Activated CD4-positive, alpha-beta memory T cell treated with anti-CD3 and anti-CD28 coated beads for 36 hours (primary cell): Measurements from ENCODE around the gene PKP1. TPM values are rescaled to one million over a fixed set of nuclear protein-coding genes. Genes with fewer than 3 reads are reported as not detected.

Source experiments
- CTCF ChIA-PET: fragments of 350-600 bp; sonication (Branson Sonifier 250); formaldehyde crosslinking; loops from one replicate; lab custom pipeline; 2021; ENCODE audit warnings: antibody characterized with exemption, inconsistent platforms; lab: Charles Lee
- POLR2A ChIA-PET: fragments of 350-600 bp; sonication (Branson Sonifier 250); formaldehyde crosslinking; loops from one replicate; lab custom pipeline; 2021; ENCODE audit warnings: antibody characterized with exemption; lab: Charles Lee
- DNase-seq: peaks from one replicate; pipeline ENCODE4 v3.0.0-alpha.2; 2020
- H3K27ac Mint-ChIP-seq: one replicate; pipeline ENCODE4 v1.8.0; 2021; ENCODE audit warnings: mixed read lengths
- H3K27me3 Mint-ChIP-seq: one replicate; pipeline ENCODE4 v1.8.0; 2021; ENCODE audit warnings: mixed read lengths
- H3K36me3 Mint-ChIP-seq: one replicate; pipeline ENCODE4 v1.8.0; 2021; ENCODE audit warnings: mixed read lengths
- H3K4me1 Mint-ChIP-seq: one replicate; pipeline ENCODE4 v1.8.0; 2021; ENCODE audit warnings: low read depth, mixed read lengths
- H3K4me3 Mint-ChIP-seq: one replicate; pipeline ENCODE4 v1.8.0; 2021; ENCODE audit warnings: mild to moderate bottlenecking, mixed read lengths
- H3K9me3 Mint-ChIP-seq: one replicate; pipeline ENCODE4 v1.8.0; 2021; ENCODE audit warnings: mixed read lengths
- intact Hi-C: fragments of 100-400 bp; cut with micrococcal nuclease; formaldehyde crosslinking; loops from one replicate; pipeline ENCODE4 v1.15.1; 2023
- total RNA-seq, 2 experiments: library from RNA; stranded (reverse); gene quantifications; one replicate each; pipeline ENCODE4 v1.2.3, GENCODE V29; 2021

The PKP1 gene
- total RNA-seq, 2 experiments from 2014 or later = not detected

- CTCF ChIA-PET = no interaction called here
- Mint-ChIP-seq H3K27ac (no peak overlapping the region), H3K4me1 (no peaks in the 10 kb centered on the region), H3K27me3 (peaks cover 3% of the 10 kb centered on the region), H3K9me3 (no peaks in the 10 kb centered on the region), H3K4me3 (no peak overlapping the region), H3K36me3 (no peaks in the 10 kb centered on the region)
- intact Hi-C loops = no loop called here
- no peak for DNase-seq
- POLR2A ChIA-PET = no interaction called here
These were observed 36.3 kb downstream of the PKP1 start for GRCh38 chr1:201319631-201320030.

GRCh38 chr1:201320168-201320788 lies 37.0 kb downstream of the PKP1 start:
- Mint-ChIP-seq H3K4me1 (no peaks in the 10 kb centered on the region), H3K36me3 (no peaks in the 10 kb centered on the region), H3K27me3 (peaks cover 3% of the 10 kb centered on the region), H3K4me3 (no peak overlapping the region), H3K9me3 (no peaks in the 10 kb centered on the region), H3K27ac (no peak overlapping the region)
- POLR2A ChIA-PET = no interaction called here
- DNase-seq = no peak
- intact Hi-C loops = no loop called here
- CTCF ChIA-PET = no interaction called here

- ChIA-PET CTCF (no interaction called here), POLR2A (no interaction called here)
- no peaks in the 10 kb centered on the region for H3K36me3 Mint-ChIP-seq
- intact Hi-C loops = no loop called here
- H3K9me3 Mint-ChIP-seq = no peaks in the 10 kb centered on the region
- no peak overlapping the region for H3K27ac Mint-ChIP-seq
- no peak for DNase-seq
- H3K4me1 Mint-ChIP-seq = no peaks in the 10 kb centered on the region
- H3K27me3 Mint-ChIP-seq = no peaks in the 10 kb centered on the region
- H3K4me3 Mint-ChIP-seq = no peak overlapping the region
These were observed 38.6 kb downstream of the PKP1 start for GRCh38 chr1:201321826-201322390.

- DNase-seq = no peak
- CTCF ChIA-PET = interaction anchor here (0.6 kb wide), 1 partner anchor 1466 kb away, joined by 3 read pairs; no protein-coding TSS in a partner anchor
- Mint-ChIP-seq H3K27ac (no peak overlapping the region), H3K36me3 (no peaks in the 10 kb centered on the region), H3K4me3 (no peak overlapping the region), H3K4me1 (no peaks in the 10 kb centered on the region), H3K9me3 (no peaks in the 10 kb centered on the region), H3K27me3 (no peaks in the 10 kb centered on the region)
- intact Hi-C loops = no loop called here
- POLR2A ChIA-PET = no interaction called here
These were observed 39.6 kb downstream of the PKP1 start for GRCh38 chr1:201322653-201323510.

- Mint-ChIP-seq H3K27me3 (no peaks in the 10 kb centered on the region), H3K4me3 (no peak overlapping the region), H3K27ac (no peak overlapping the region), H3K36me3 (no peaks in the 10 kb centered on the region), H3K4me1 (no peaks in the 10 kb centered on the region), H3K9me3 (no peaks in the 10 kb centered on the region)
- POLR2A ChIA-PET = no interaction called here
- intact Hi-C loops = no loop called here
- CTCF ChIA-PET = no interaction called here
- DNase-seq = no peak
These were observed 41.0 kb downstream of the PKP1 start for GRCh38 chr1:201324306-201324705.

GRCh38 chr1:201324821-201325677 lies 41.7 kb downstream of the PKP1 start:
- Mint-ChIP-seq H3K4me1 (no peaks in the 10 kb centered on the region), H3K27me3 (no peaks in the 10 kb centered on the region), H3K9me3 (no peaks in the 10 kb centered on the region), H3K4me3 (no peak overlapping the region), H3K27ac (no peak overlapping the region), H3K36me3 (no peaks in the 10 kb centered on the region)
- CTCF ChIA-PET = no interaction called here
- no peak for DNase-seq
- intact Hi-C loops = no loop called here
- POLR2A ChIA-PET = no interaction called here

GRCh38 chr1:201325678-201326060 lies 42.4 kb downstream of the PKP1 start:
- DNase-seq = no peak
- H3K9me3 Mint-ChIP-seq = no peaks in the 10 kb centered on the region
- H3K36me3 Mint-ChIP-seq = no peaks in the 10 kb centered on the region
- H3K4me3 Mint-ChIP-seq = no peak overlapping the region
- intact Hi-C loops = no loop called here
- ChIA-PET POLR2A (no interaction called here), CTCF (no interaction called here)
- H3K27me3 Mint-ChIP-seq = no peaks in the 10 kb centered on the region
- H3K4me1 Mint-ChIP-seq = no peaks in the 10 kb centered on the region
- H3K27ac Mint-ChIP-seq = no peak overlapping the region

- intact Hi-C loops = no loop called here
- Mint-ChIP-seq H3K36me3 (no peaks in the 10 kb centered on the region), H3K27ac (no peak overlapping the region), H3K4me1 (no peaks in the 10 kb centered on the region), H3K4me3 (no peak overlapping the region), H3K27me3 (no peaks in the 10 kb centered on the region), H3K9me3 (no peaks in the 10 kb centered on the region)
- ChIA-PET CTCF (no interaction called here), POLR2A (no interaction called here)
- DNase-seq = no peak
These were observed 43.4 kb downstream of the PKP1 start for GRCh38 chr1:201326710-201327109.

- POLR2A ChIA-PET = no interaction called here
- Mint-ChIP-seq H3K27me3 (no peaks in the 10 kb centered on the region), H3K4me1 (no peaks in the 10 kb centered on the region), H3K4me3 (no peak overlapping the region), H3K9me3 (no peaks in the 10 kb centered on the region), H3K27ac (no peak overlapping the region), H3K36me3 (no peaks in the 10 kb centered on the region)
- no peak for DNase-seq
- CTCF ChIA-PET = no interaction called here
- intact Hi-C loops = no loop called here
These were observed 44.5 kb downstream of the PKP1 start for GRCh38 chr1:201327687-201328240.

GRCh38 chr1:201328576-201328975 lies 45.3 kb downstream of the PKP1 start:
- intact Hi-C loops = no loop called here
- Mint-ChIP-seq H3K4me3 (no peak overlapping the region), H3K4me1 (no peaks in the 10 kb centered on the region), H3K36me3 (no peaks in the 10 kb centered on the region), H3K9me3 (no peaks in the 10 kb centered on the region), H3K27ac (no peak overlapping the region), H3K27me3 (no peaks in the 10 kb centered on the region)
- no peak for DNase-seq
- ChIA-PET POLR2A (no interaction called here), CTCF (interaction anchor here (0.9 kb wide), 1 partner anchor 108 kb away, joined by 3 read pairs; no protein-coding TSS in a partner anchor)

GRCh38 chr1:201329286-201329685 lies 46.0 kb downstream of the PKP1 start:
- DNase-seq = no peak
- intact Hi-C loops = no loop called here
- Mint-ChIP-seq H3K36me3 (no peaks in the 10 kb centered on the region), H3K4me3 (no peak overlapping the region), H3K27ac (no peak overlapping the region), H3K9me3 (no peaks in the 10 kb centered on the region), H3K27me3 (no peaks in the 10 kb centered on the region), H3K4me1 (no peaks in the 10 kb centered on the region)
- POLR2A ChIA-PET = no interaction called here
- CTCF ChIA-PET = interaction anchor here (0.5 to 1.8 kb wide), 3 partner anchors 19 to 349 kb away, joined by 3 to 5 read pairs (median 3); no protein-coding TSS in a partner anchor
